Stimulated activated CD8-positive, alpha-beta memory T cell treated with anti-CD3 and anti-CD28 coated beads, Interleukin-2, amount 100 ng/mL, for 1 hour (primary cell): ENCODE measurements around the gene KCTD17.
"Not testable (repeated sequence)": the region's sequence is repeated elsewhere in the genome, so short reads cannot be mapped to it uniquely, and the experiment has no call there.

ENCODE experiments used
- DNase-seq, 2 donors: peaks; one replicate each; pipeline ENCODE4 v3.0.0-alpha.2; 2020; ENCODE audit warnings: low read depth in 2 of 2

The KCTD17 gene

DNA sequence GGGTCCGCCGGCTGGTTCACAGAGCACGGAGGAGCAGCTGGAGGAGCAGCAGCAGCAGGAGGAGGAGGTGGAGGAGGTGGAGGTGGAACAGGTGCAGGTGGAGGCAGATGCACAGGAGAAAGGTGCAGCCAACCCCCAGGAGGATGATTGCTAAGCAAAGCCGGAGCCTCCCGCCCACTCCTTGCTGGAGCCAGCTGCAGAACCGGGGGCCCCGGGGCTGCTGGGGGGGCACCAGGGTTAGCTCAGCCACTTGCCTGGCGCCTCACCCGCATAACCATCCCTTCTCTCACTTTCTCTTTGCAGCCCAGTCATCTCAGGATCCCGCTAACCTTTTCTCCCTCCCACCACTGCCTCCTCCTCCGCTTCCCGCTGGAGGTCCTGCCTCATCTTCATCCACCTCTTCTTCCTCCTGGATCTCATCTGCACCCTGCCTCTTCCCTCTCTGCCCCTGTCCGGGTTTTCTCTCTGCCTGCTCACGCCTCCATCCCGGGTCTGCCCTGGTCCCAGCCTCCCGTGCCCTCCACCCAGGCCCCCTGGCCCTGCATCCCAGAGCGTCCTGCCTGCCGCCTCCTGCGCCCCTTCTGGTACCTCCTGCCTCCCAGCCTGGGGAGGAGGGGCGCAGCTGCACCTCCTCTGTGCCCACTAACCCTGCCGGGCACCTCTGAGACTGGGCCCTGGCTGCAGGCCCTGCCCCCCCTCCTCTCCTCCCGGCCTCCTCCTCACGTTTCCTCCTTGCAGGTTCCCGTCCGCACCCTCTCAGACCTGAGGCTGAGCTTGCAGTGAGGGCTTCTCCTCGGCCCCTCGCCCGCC, 9.5 kb downstream of the KCTD17 start:
- no peak for DNase-seq

DNA sequence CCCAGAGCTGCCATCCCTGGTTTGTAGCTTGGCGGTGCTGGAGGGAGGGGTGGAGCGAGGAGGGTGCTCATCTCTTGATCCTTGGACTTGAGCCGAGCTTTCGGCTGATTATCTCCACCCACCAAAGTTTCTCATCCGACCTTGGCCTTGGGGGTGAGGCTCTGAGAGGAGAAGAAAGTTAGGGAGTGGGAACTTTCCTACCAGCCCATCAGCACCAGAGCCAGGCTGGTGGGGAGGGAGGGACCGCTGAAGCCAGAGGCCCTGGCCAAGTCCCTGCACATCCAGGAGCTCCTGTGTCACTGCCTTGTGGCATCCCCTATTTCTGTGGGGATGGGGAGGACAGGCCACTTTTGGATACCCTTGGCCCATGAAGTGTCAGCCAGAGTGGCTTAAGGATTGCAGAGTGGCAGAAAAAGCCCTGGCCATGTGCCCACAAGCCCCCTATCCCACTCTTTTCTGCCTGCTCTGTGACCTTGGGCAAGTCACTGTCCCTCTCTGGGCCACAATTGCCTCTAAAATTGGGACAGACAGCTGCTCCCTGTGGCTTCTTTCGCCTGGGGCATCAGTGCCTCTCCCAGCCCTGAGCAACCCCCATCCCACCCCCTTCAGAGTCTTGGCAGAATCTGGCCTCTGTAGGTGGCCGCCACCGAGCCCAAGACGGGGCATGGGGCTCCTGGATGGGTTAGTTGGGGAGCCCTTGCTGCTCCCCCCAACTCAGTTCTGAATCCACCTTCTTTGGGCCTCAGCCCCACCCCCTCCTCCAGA, 10.3 kb downstream of the KCTD17 start:
- DNase-seq = no peak

DNA sequence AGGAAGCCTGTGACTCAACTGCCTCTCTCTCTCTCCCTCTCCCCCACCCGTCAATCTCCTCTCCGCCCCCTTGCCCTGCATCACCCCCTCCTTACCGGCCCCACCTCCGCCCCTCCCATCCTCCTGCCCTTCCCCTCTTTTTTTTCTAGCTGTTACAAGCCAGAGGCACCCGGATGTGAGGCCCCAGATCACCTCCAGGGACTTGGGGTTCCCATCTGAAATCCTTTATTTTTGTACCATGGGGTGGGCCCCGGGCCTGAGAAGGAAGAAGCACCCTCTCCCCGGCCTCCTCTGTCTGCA, 10.8 kb downstream of the KCTD17 start:
- no peak for DNase-seq

DNA sequence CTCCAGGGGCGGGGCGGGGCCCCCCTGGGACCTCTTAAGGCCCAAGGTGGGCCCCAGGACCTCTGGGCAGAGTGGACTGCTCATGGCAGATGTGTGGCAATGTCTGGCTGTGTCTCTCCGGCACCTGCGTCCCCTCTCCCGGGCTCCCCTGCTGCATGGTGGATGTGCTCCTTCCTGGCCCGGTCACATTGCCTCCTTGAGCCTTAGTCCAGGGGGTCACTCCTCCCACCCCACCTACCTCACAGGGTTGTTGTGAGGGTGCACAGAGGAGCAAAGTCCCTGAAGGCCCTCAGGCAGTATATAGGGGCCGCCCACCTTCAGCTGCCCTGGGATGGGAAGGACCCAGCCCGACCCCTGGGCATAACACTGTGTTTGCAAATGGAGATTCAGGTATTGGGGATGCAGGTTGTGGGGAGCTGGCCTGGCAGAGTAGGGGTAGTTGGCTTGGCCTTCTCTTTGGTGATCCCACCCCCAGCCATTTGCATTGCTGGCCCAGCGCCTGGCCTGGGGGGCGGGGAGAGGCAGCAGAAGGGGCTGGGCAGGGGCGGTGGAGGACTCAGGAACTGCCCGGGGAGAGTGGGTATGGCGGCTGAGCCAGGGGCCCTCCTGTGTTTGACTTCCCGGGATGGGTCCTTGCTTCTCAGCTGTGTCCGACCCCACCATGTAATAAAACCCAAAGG, 11.3 kb downstream of the KCTD17 start:
- no peak for DNase-seq

DNA sequence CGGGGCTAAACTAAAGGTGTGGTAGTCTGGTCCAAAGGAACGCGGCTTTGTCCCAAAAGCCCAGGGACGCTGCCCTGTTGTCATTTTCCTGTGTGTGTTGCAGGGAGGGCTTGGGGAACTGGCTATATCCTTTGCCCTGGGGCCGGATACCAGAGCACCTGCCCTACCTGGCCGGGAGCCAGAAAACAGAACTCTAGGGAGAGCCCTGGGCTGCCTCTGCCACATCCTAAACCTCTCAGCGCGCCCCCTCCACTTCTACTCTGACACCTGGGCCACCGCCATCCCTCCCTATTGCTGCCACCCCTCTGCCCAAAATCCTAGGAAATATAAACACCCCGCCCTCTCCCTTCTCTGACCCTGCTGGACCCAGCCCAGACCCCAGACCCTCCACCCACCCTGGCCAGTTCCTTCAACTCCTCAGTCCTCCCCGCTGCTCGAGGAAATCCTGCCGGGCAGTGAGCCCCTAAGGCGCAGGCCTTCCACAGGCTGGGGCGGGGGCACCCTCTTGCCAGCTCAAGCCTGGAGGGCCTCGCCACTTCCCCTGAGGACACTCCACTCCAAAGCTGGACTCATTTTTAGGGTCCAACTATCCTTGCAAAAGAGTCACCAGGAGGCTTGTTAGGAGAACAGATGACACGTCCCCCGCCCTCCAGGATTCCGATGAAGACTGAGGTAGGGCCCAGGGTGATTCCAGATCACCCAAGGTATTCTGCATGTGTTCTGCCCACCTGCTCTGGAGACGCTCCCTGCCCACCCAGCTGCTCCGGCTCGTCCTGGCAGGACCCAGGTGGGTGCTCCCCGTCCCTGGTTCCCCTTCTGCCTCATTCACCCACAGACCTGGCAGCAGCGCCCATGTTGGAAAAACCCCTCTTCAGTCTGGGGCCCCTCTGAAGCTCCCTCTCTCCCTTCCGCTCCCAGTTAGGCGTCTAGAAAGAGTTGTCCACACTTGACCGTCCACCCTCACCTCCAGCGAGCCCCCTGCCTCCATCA, 12.2 kb downstream of the KCTD17 start:
- DNase-seq = no peak

DNA sequence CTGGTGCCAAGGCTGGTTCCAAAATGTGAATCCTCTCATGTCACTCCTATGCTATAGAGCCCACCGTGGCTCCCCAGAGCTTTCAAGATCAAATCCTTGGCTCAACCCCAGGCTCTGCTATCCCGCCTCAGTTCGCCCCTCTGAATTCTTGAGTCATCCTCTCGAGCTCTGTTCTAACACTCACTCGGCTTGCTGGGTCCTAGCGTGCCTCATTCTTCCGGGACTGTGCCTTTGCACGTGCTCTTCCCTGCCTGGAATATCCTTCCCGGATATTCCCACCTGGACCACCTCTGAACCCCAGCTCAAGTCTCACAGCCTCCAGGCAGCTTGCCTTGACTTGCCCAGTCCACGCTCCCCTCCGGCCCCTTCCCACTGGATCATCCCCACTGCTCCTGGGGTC, 13.0 kb downstream of the KCTD17 start:
- DNase-seq = no peak

DNA sequence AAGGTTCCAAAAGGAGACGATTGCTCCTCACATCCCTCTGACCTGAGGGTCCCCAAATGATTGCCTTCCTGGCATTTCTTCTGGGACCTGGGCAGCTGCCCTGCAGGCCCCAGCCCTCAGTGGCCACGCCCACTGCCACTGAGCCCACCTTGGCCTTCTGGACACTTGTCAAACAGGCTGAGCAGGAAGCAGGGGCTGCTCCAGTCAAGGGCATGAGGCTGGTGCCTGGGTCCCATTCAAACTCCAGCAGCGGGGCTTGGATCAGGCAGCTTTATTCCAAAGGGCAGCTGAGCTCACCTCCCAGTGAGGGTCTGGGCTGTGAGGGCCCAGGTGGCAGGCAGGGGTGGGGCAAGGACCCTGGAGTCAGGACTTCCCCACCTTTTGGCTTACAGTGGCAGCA, 13.6 kb downstream of the KCTD17 start:
- DNase-seq = no peak

DNA sequence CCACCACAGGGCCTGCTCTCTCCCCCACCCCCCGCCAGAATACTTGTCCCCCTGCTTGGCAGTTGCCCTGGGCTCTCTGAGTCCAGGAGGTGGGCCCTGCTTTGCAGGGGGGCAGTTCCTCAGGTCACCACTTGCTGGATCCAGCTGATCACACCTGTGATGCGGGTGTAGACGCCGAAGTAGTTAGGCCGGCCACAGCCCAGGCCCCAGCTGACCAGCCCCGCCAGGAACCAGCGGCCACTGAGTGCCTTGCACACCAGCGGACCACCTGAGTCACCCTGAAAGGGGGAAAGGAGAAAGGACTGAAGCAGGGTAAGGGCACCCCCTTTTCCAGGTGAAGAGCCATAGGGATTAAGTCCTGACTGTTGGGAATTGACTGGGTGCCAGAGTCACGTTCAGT, 14.4 kb downstream of the KCTD17 start:
- no peak for DNase-seq

DNA sequence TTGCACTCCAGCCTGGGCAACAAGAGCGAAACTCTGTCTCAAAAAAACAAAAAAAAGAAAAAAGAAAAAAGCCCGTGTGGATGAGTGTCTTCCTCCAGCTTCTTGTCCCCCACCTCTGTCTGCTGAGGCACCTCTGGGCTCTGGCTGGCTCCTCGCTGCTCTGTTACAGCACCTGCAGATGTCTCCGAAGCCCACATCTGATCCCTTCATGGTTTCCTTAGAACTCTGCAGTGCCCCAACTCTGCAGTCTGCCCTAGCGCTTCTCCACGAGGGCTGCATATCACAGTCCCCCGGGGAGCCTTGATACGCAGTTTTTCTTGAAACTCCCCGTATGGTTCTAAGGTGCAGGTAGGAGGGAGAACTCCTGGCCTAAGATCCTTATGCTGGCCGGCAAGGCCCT, 15.9 kb downstream of the KCTD17 start:
- no peak for DNase-seq

DNA sequence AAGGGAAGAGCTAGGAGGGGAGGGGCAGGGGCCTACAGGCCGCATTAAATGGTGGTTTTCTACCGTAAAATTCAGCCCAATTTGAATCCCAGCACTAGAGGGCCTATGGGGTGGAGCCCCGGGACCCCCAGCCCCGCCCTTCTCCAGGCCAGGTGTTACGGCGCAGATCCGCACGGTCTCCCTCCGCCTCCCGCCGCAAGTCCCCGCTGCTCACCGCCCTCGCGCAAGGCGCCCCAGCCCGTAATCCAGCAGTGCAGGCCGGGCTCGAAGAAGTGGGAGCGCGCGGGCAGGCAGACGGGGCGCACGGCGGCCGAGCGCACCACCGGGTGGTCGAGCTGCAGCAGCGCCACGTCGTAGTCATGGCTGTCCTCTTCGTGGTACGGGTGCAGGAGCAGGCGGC, 17.3 kb downstream of the KCTD17 start:
- DNase-seq = no peak

DNA sequence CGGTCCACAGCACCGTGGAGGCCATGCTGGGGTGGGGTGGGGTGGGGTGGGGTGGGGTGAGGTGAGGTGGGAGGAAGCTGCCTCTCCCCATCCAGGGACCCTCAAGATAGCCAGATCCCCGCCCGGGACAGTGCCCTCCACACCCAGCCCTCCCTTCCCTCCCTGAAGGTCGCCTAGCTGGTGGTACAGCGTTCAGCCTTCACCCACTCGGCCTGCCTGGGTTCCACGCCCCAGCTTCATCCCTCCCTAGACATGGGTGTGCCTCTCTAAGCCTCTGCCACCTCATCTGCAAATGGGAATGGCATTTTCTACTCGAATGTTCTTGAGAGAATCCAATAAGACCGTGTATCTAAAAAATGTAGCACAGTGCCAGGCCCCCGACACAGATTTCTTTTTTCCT, 17.8 kb downstream of the KCTD17 start:
- DNase-seq = no peak

DNA sequence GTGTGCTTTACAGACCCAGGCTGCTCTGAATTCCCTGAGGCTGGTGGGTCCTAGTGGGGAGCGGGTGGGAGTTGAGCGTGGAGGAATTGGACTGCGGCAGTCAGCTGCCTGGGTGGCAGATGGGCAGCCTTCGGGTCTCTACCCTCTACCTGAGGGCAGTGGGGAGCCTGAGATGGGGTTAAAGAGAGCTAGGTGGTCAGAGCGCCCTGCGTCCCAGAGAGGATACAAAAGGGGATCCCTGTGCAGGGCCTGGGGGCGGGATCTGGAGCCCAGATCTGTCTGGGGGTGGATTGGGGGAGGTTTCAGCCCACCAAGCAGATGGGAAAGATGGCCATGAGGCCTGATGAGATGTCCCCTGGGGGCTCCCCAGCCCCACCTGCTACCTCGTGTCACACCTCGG, 18.2 kb downstream of the KCTD17 start:
- no peak for DNase-seq

DNA sequence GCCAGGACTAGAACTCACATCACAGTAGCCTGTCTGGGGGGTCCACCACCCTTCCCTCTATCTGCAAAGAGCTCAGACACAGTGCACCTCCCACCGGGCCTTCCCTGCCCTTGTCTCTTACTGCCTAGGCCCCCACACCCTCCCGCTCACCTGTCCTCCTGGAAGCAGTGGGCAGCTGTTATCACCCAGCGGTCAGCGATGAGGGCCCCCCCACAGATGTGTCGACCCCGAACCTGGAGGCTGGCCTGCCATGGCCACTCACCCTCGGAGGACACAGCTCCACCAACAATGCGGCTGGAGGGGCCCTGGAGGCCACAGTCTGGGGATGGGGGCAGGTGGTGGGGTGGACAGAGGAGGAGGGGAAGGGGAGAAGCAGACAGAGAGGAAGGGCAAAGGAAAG, 18.8 kb downstream of the KCTD17 start:
- DNase-seq = no peak

DNA sequence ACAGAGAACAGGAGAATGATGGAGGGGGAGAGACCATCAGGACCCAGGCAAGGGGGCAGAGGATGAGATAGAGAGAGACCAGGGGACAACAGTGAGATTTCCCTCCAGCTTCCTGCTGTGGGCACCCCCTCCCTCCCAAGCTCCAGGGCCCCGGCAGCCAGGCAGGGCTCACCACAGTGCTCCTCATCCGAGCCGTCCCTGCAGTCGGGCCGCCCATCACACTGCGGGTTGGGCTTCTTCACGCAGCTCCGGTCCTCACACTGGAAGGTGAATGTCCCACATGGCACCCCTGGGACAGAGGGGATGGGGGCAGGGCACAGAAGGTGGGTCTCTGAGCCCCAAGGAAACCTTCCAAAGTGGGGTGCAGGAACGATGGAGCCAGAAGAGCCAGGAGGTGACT, 19.2 kb downstream of the KCTD17 start:
- no peak for DNase-seq

DNA sequence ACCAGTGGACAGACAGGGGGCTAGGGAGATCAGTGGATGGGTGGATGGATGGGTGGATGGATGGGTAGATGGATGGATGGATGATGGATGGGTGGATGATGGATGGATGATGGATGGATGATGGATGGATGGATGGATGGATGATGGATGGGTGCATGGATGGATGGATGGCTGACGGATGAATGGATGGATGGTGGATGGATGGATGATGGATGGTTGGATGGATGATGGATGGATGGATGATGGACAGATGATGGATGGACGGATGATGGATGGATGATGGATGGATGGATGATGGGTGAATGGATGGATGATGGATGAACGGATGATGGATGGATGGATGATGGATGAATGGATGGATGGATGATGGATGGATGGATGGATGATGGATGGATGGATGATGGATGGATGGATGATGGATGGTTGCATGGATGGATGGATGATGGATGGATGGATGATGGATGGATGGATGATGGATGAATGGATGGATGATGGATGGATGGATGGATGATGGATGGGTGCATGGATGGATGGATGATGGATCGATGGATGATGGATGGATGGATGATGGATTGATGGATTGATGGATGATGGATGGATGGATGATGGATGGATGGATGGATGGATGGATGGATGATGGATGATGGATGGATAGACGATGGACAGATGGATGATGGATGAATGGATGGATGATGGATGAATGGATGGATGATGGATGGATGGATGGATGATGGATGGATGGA, 20.5 kb downstream of the KCTD17 start:
- not testable (repeated sequence) for DNase-seq

DNA sequence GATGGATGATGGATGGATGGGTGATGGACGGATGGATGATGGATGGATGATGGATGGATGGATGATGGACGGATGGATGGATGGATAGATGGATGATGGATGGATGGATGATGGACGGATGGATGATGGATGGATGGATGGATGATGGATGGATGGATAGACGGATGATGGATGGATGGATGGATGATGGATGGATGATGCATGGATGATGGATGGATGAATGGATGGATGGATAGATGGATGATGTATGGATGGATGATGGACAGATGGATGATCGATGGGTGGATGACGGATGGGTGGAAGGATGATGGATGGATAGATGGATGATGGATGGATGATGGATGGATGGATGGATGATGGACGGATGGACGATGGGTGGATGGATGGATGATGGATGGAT, 21.1 kb downstream of the KCTD17 start:
- no peak for DNase-seq

DNA sequence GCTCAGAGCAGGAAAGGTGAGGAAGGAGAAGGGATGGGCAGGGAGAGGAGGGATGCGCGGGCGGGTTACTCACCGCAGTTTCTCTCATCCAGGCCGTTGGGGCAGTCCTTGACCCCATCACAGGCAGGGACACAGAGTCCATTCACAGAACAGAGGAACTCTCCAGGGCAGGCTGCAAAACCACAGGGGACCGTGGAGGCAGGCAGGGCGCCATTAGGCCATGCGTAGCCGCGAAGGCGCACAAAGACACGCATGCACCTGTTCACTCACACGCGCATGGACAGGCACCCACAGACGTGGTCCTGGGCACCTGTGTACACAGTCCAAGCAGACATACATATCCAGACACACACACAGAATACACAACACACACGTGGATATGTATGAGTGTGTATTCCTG, 23.0 kb downstream of the KCTD17 start:
- no peak for DNase-seq

DNA sequence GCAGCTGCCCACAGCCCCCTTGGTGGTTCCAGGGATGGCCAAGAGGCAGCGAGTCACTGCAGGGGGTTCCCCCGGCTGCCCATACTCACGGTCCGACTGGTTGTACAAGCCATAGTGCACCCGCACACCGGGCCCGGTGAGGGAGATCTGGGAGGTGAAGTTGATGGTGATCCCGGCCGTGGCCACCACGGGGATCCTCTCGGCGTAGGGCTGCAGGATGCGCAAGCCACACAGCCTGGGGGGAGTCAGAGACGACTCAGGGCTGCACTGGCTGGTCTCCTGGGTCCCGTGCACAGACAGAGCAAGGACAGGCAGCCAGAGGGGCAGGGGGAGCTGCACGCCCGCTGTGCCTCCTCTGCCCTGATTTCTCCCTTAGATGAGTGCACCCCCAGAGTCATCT, 23.5 kb downstream of the KCTD17 start:
- no peak for DNase-seq

DNA sequence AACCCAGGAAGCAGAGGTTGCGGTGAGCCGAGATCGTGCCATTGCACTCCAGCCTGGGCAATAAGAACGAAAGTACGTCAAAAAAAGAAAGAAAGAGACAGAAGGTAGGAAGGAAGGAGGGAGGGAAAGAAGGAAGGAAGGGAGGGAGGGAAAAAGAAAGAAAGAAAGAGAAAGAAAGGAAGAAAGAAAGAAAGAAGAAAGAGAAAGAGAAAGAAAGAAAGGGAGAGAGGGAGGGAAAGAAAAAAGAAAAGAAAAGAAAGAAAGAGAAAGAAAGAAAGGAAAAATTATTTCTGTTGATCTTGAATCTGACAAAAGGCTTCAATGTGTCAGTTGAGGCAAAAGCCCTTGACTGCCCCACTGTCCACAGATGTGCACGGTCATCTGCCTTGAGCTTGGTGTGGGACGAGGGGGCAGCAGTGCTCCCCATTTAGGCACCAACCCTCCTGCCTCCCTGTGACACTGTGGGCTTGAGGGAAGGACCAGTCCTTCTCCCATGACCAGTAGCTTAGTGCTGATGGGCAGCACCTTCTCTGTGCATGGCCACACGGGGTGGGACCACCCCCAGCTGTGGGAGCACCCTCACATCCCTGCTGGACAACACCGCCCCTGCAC, 24.4 kb downstream of the KCTD17 start:
- no peak for DNase-seq

DNA sequence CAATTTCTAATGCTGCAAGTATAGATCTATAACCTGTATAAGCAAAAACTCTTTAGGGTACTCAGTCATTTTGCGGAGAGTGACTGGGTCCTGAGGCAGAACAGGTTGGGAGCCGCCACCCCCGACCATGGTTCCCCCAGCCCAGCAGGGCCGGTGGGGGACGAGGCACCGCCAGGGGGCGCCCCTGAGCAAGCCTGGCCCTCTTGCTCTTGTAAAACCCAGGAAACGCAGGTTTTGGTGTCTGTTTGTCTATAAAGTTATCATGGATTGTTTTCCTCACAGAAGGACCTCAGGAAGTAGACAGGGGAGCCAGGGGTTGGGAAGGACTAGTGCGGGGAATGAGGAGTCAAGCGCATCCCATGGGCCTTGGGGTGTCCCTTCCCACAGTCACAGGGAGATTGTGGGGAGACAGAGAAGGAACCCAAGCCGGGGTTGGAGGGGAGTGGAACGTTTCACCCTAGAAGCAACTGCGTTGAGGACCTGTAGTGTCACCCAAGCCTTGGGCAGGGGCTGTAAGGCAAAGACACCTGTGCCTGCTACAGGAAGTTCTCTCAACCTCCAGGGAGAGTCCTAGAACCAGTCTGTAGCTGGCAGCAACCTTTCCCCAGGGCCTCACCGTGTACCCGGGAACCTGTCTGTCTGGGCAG, 26.4 kb downstream of the KCTD17 start:
- DNase-seq = peak; percentile 72 to 75
